Panc1 (cell line): ENCODE data around the gene SIRPB1. TPM values are rescaled to one million over a fixed set of nuclear protein-coding genes. Genes with fewer than 3 reads are reported as not detected.
"Not testable (repeated sequence)": the region's sequence is repeated elsewhere in the genome, so short reads cannot be mapped to it uniquely, and the experiment has no call there.

Source experiments
- ATAC-seq: fragments of 200-7000 bp; cut with Tn5 transposase; 2 replicates; pipeline ENCODE4 v1.9.1; 2020; ENCODE audit warnings: mild to moderate bottlenecking, moderate library complexity
- BruUV-seq: library from RNA; stranded (reverse); fragments of 400-500 nt; replicated peaks from 2 replicates; lab custom pipeline; 2021; lab: Mats Ljungman, UMichigan
- CTCF ChIA-PET: fragments of 300-600 bp; sonication (Branson Sonifier 250); formaldehyde crosslinking; loops from one replicate; lab custom pipeline; 2022; ENCODE audit warnings: antibody characterized with exemption; lab: Charles Lee
- POLR2A ChIA-PET: fragments of 300-600 bp; sonication (Branson Sonifier 250); formaldehyde crosslinking; loops from one replicate; lab custom pipeline; 2022; ENCODE audit warnings: antibody characterized with exemption; lab: Charles Lee
- DNase-seq: peaks from one replicate; pipeline ENCODE4 v3.0.0-alpha.2; 2010; ENCODE audit warnings: low read depth, low spot score
- H3K27ac ChIP-seq: 2 replicates; pipeline ENCODE4 v1.5.1; 2011; ENCODE audit warnings: mild to moderate bottlenecking, low read length, inconsistent platforms
- H3K27me3 ChIP-seq: fragments of 200-500 bp; sonication (Bioruptor generic); 2 replicates; pipeline ENCODE4 v1.6.0; 2014; ENCODE audit warnings: low read length, inconsistent platforms; ENCODE audit not compliant: control insufficient read depth, insufficient read depth
- H3K36me3 ChIP-seq: fragments of 200-500 bp; sonication (Bioruptor generic); 2 replicates; pipeline ENCODE4 v1.5.1; 2014; ENCODE audit warnings: inconsistent platforms, mild to moderate bottlenecking, low read length, moderate library complexity; ENCODE audit not compliant: control insufficient read depth, insufficient read depth
- H3K4me1 ChIP-seq: 2 replicates; pipeline ENCODE4 v1.5.1; 2011; ENCODE audit warnings: inconsistent platforms, mild to moderate bottlenecking, low read length, moderate library complexity; ENCODE audit not compliant: control insufficient read depth, insufficient read depth
- H3K4me3 ChIP-seq, 2 experiments: 2 replicates each; pipeline ENCODE4 v1.5.1; 2011 to 2012; ENCODE audit warnings: low read depth in 2 of 2, low read length in 2 of 2, mild to moderate bottlenecking in 2 of 2, inconsistent platforms in 1 of 2, moderate library complexity in 1 of 2
- H3K9me3 ChIP-seq: fragments of 200-500 bp; sonication (Bioruptor generic); 2 replicates; pipeline ENCODE4 v1.5.1; 2014; ENCODE audit warnings: low read depth, mild to moderate bottlenecking, inconsistent platforms, low read length, moderate library complexity; ENCODE audit not compliant: control insufficient read depth, insufficient read depth
- CTCF ChIP-seq: fragments of 450-650 bp; IDR thresholded peaks from 2 replicates; pipeline ENCODE4 v1.5.1; 2017; ENCODE audit warnings: mild to moderate bottlenecking
- POLR2AphosphoS5 ChIP-seq: IDR thresholded peaks from 2 replicates; pipeline ENCODE4 v1.6.1; 2012; ENCODE audit warnings: mild to moderate bottlenecking, low read depth, low read length, moderate library complexity
- REST ChIP-seq, 2 experiments: IDR thresholded peaks; 2 replicates each; pipeline ENCODE4 v1.6.1; 2011 to 2012; ENCODE audit warnings: low read depth in 2 of 2, control low read depth in 1 of 2, low read length in 1 of 2, mild to moderate bottlenecking in 1 of 2, moderate library complexity in 1 of 2; ENCODE audit not compliant: insufficient read depth in 1 of 2
- SIN3A ChIP-seq: IDR thresholded peaks from 2 replicates; pipeline ENCODE4 v1.6.1; 2012; ENCODE audit warnings: low read depth, mild to moderate bottlenecking, low read length, moderate library complexity, borderline replicate concordance; ENCODE audit not compliant: insufficient read depth
- TCF7L2 ChIP-seq: IDR thresholded peaks from 2 replicates; pipeline ENCODE4 v1.6.1; 2011; ENCODE audit warnings: mild to moderate bottlenecking, low read depth, low read length, inconsistent platforms
- in situ Hi-C: cut with HindIII; loops from 2 replicates; pipeline ENCODE4 v1.10.0; 2016; ENCODE audit warnings: low sequenced_read_pairs, low pct_unique_long_range_greater_than_20kb
- intact Hi-C: fragments of 100-400 bp; cut with micrococcal nuclease; formaldehyde crosslinking; loops from one replicate; pipeline ENCODE4 v1.10.0; 2022; ENCODE audit not compliant: unreplicated experiment
- total RNA-seq: library from RNA; stranded (reverse); gene quantifications from one replicate; pipeline ENCODE4 v1.2.1, GENCODE V29; 2021; ENCODE audit not compliant: unreplicated experiment

SIRPB1 gene
- total RNA-seq, 1 experiment from 2014 or later = 0.72 TPM

- intact Hi-C loops = not testable (repeated sequence)
These were observed 9.4 kb downstream of the SIRPB1 start for GRCh38 chr20:1610404-1610803.

GRCh38 chr20:1608678-1609347 lies 11.0 kb downstream of the SIRPB1 start:
- in situ Hi-C loops, CTCF ChIA-PET, H3K4me3 ChIP-seq, BruUV-seq, H3K27ac ChIP-seq, intact Hi-C loops, H3K9me3 ChIP-seq, ATAC-seq, H3K36me3 ChIP-seq, DNase-seq, H3K4me1 ChIP-seq, H3K27me3 ChIP-seq, POLR2A ChIA-PET: not testable (repeated sequence)

More at GRCh38 chr20:1610404-1610803, 9.4 kb downstream of the SIRPB1 start:
- POLR2A ChIA-PET, in situ Hi-C loops, BruUV-seq, H3K4me3 ChIP-seq, H3K27me3 ChIP-seq, H3K36me3 ChIP-seq, H3K9me3 ChIP-seq, CTCF ChIA-PET, H3K4me1 ChIP-seq, H3K27ac ChIP-seq, ATAC-seq, DNase-seq: not testable (repeated sequence)

GRCh38 chr20:1600736-1601135 lies 19.1 kb downstream of the SIRPB1 start:
- TF ChIP-seq REST (IDR thresholded peaks at IDR 0.05; ENCODE audit: insufficient read depth in 1 of 2, low read depth in 2 of 2, low read length in 1 of 2) (no peak), POLR2AphosphoS5 (no peak), CTCF (no peak), TCF7L2 (no peak), SIN3A (no peak)
- ChIA-PET CTCF (no interaction called here), POLR2A (no interaction called here)
- intact Hi-C loops (no loop called here), in situ Hi-C loops (no loop called here)
- H3K27me3 ChIP-seq = peaks cover 3% of the 10 kb centered on the region
- ATAC-seq (no peak), DNase-seq (no peak)
- no peaks in the 10 kb centered on the region for H3K4me1 ChIP-seq
- no peak overlapping the region for H3K4me3 ChIP-seq
- H3K9me3 ChIP-seq = no peaks in the 10 kb centered on the region
- H3K27ac ChIP-seq = no peak overlapping the region
- H3K36me3 ChIP-seq = no peaks in the 10 kb centered on the region
- BruUV-seq = no TSS peak
